Measurements from ENCODE around the gene FANK1. TPM values are rescaled to one million over a fixed set of nuclear protein-coding genes. Genes with fewer than 3 reads are reported as not detected.
A peak's percentile ranks its signal among the peaks of the same experiment; 100 is the strongest.
"Not testable (repeated sequence)": the region's sequence is repeated elsewhere in the genome, so short reads cannot be mapped to it uniquely, and the experiment has no call there.

The FANK1 gene
- total RNA-seq, 1 donor from 2014 or later: 3.3 TPM

- H3K9me3 Mint-ChIP-seq (ENCODE audit: low read depth): peaks cover 12% of the 10 kb centered on the region
- H3K4me3 Mint-ChIP-seq (ENCODE audit: unreplicated experiment): no peak overlapping the region
- no peak overlapping the region for H3K27ac Mint-ChIP-seq (ENCODE audit: unreplicated experiment)
- TF ChIP-seq CTCF (IDR thresholded peaks at IDR 0.05): no peak
- H3K36me3 Mint-ChIP-seq (ENCODE audit: low read depth): peaks cover 8% of the 10 kb centered on the region
- H3K27me3 Mint-ChIP-seq (ENCODE audit: low read depth): peaks cover 2% of the 10 kb centered on the region
- H3K4me1 Mint-ChIP-seq (ENCODE audit: low read depth): no peaks in the 10 kb centered on the region
- DNase-seq (ENCODE audit: low spot score): no peak
Measured at GRCh38 chr10:125962200-125962599, 65.8 kb downstream of the FANK1 start.

- no peak overlapping the region for H3K27ac Mint-ChIP-seq (ENCODE audit: unreplicated experiment)
- no peak for DNase-seq (ENCODE audit: low spot score)
- H3K36me3 Mint-ChIP-seq (ENCODE audit: low read depth): peaks cover 8% of the 10 kb centered on the region
- H3K4me1 Mint-ChIP-seq (ENCODE audit: low read depth): no peaks in the 10 kb centered on the region
- H3K4me3 Mint-ChIP-seq (ENCODE audit: unreplicated experiment): no peak overlapping the region
- peaks cover 2% of the 10 kb centered on the region for H3K27me3 Mint-ChIP-seq (ENCODE audit: low read depth)
- no peak for TF ChIP-seq CTCF (IDR thresholded peaks at IDR 0.05)
- peaks cover 12% of the 10 kb centered on the region for H3K9me3 Mint-ChIP-seq (ENCODE audit: low read depth)
Measured at GRCh38 chr10:125964558-125964957, 68.2 kb downstream of the FANK1 start.

- no peak for TF ChIP-seq CTCF (IDR thresholded peaks at IDR 0.05)
- Mint-ChIP-seq H3K27me3 (ENCODE audit: low read depth) (peaks cover 2% of the 10 kb centered on the region), H3K4me3 (ENCODE audit: unreplicated experiment) (no peak overlapping the region), H3K27ac (ENCODE audit: unreplicated experiment) (no peak overlapping the region), H3K4me1 (ENCODE audit: low read depth) (no peaks in the 10 kb centered on the region), H3K36me3 (ENCODE audit: low read depth) (no peaks in the 10 kb centered on the region), H3K9me3 (ENCODE audit: low read depth) (peaks cover 2% of the 10 kb centered on the region)
- DNase-seq (ENCODE audit: low spot score): no peak
Measured at GRCh38 chr10:125967533-125967932, 71.2 kb downstream of the FANK1 start.

- H3K4me1 Mint-ChIP-seq (ENCODE audit: low read depth): not testable (repeated sequence)
Measured at GRCh38 chr10:125970077-125970630, 73.8 kb downstream of the FANK1 start.

GRCh38 chr10:125976960-125977605 is 80.7 kb downstream of the FANK1 start:
- Mint-ChIP-seq H3K9me3 (ENCODE audit: low read depth) (peaks cover 3% of the 10 kb centered on the region), H3K4me1 (ENCODE audit: low read depth) (peaks cover 4% of the 10 kb centered on the region), H3K27me3 (ENCODE audit: low read depth) (no peaks in the 10 kb centered on the region), H3K27ac (ENCODE audit: unreplicated experiment) (peak overlapping the region; percentile 22), H3K4me3 (ENCODE audit: unreplicated experiment) (no peak overlapping the region), H3K36me3 (ENCODE audit: low read depth) (no peaks in the 10 kb centered on the region)
- no peak for DNase-seq (ENCODE audit: low spot score)
- TF ChIP-seq CTCF (IDR thresholded peaks at IDR 0.05): peak; percentile 23

More at GRCh38 chr10:125970077-125970630, 73.8 kb downstream of the FANK1 start:
- H3K4me3 Mint-ChIP-seq (ENCODE audit: unreplicated experiment); DNase-seq (ENCODE audit: low spot score); H3K9me3 Mint-ChIP-seq (ENCODE audit: low read depth); H3K27me3 Mint-ChIP-seq (ENCODE audit: low read depth); H3K27ac Mint-ChIP-seq (ENCODE audit: unreplicated experiment); H3K36me3 Mint-ChIP-seq (ENCODE audit: low read depth): not testable (repeated sequence)

GRCh38 chr10:125979976-125980375 is 83.6 kb downstream of the FANK1 start:
- TF ChIP-seq CTCF (IDR thresholded peaks at IDR 0.05): no peak
- peaks cover 29% of the 10 kb centered on the region for H3K4me1 Mint-ChIP-seq (ENCODE audit: low read depth)

More at GRCh38 chr10:125979976-125980375, 83.6 kb downstream of the FANK1 start:
- H3K36me3 Mint-ChIP-seq (ENCODE audit: low read depth): no peaks in the 10 kb centered on the region
- DNase-seq (ENCODE audit: low spot score): no peak
- no peak overlapping the region for H3K27ac Mint-ChIP-seq (ENCODE audit: unreplicated experiment)
- H3K27me3 Mint-ChIP-seq (ENCODE audit: low read depth): no peaks in the 10 kb centered on the region
- peaks cover under 1% of the 10 kb centered on the region for H3K9me3 Mint-ChIP-seq (ENCODE audit: low read depth)
- H3K4me3 Mint-ChIP-seq (ENCODE audit: unreplicated experiment): no peak overlapping the region

Measured in chondrocyte (in vitro differentiated cells).